Tongue (tissue), 2 donors: Measurements from ENCODE around the gene A3GALT2. TPM values are rescaled to one million over a fixed set of nuclear protein-coding genes. Genes with fewer than 3 reads are reported as not detected.

Experiments used
- DNase-seq: peaks from one replicate; pipeline ENCODE4 v3.0.0-alpha.2; 2015
- total RNA-seq: library from RNA; depleted of rRNA; stranded (reverse); fragments of >200 nt; gene quantifications from one replicate; pipeline ENCODE4 v1.2.3, GENCODE V29; 2014

A3GALT2 gene
- total RNA-seq, 1 donor from 2014 or later: not detected

- DNase-seq: no peak
These were observed 10.8 kb upstream of the A3GALT2 start for GRCh38 chr1:33331444-33332356.

GRCh38 chr1:33330906-33331305, 10.0 kb upstream of the A3GALT2 start:
- DNase-seq: no peak

GRCh38 chr1:33330361-33330890, 9.5 kb upstream of the A3GALT2 start:
- DNase-seq: no peak

GRCh38 chr1:33329600-33330305, 8.9 kb upstream of the A3GALT2 start:
- no peak for DNase-seq

- no peak for DNase-seq
These were observed 7.9 kb upstream of the A3GALT2 start for GRCh38 chr1:33328817-33329216.

- DNase-seq: no peak
These were observed 6.9 kb upstream of the A3GALT2 start for GRCh38 chr1:33327587-33328325.

GRCh38 chr1:33326785-33327184, 5.9 kb upstream of the A3GALT2 start:
- DNase-seq: no peak

- DNase-seq: no peak
These were observed 4.0 kb upstream of the A3GALT2 start for GRCh38 chr1:33324677-33325575.

- DNase-seq: no peak
These were observed 3.0 kb upstream of the A3GALT2 start for GRCh38 chr1:33323663-33324477.

- DNase-seq: no peak
These were observed 2.1 kb upstream of the A3GALT2 start for GRCh38 chr1:33322870-33323585.

GRCh38 chr1:33322109-33322508, 1.2 kb upstream of the A3GALT2 start:
- no peak for DNase-seq

- DNase-seq: no peak
These were observed 280 bp upstream of the A3GALT2 start for GRCh38 chr1:33321178-33321577.

GRCh38 chr1:33319949-33320618, 814 bp downstream of the A3GALT2 start:
- no peak for DNase-seq

- DNase-seq: no peak
These were observed 1.5 kb downstream of the A3GALT2 start for GRCh38 chr1:33319186-33319948.

- DNase-seq: no peak
These were observed 3.0 kb downstream of the A3GALT2 start for GRCh38 chr1:33317946-33318345.

GRCh38 chr1:33317354-33317753, 3.5 kb downstream of the A3GALT2 start:
- no peak for DNase-seq

- DNase-seq: no peak
These were observed 4.3 kb downstream of the A3GALT2 start for GRCh38 chr1:33316601-33317000.

GRCh38 chr1:33314416-33314815, 6.5 kb downstream of the A3GALT2 start:
- DNase-seq: no peak

GRCh38 chr1:33312413-33312749, 8.5 kb downstream of the A3GALT2 start:
- DNase-seq: no peak
